DND-41 (cell line): Measurements from ENCODE around the gene SH2D4B.

ENCODE experiments used
- CTCF ChIP-seq: IDR thresholded peaks from 2 replicates; pipeline ENCODE4 v1.5.1; 2012; ENCODE audit warnings: borderline replicate concordance, low read length, moderate library complexity, mild to moderate bottlenecking; ENCODE audit not compliant: poor library complexity, severe bottlenecking; ENCODE audit errors: extremely low read depth
- EZH2 ChIP-seq: IDR thresholded peaks from 3 replicates; pipeline ENCODE4 v1.6.1; 2012; ENCODE audit warnings: borderline replicate concordance, low read depth, mild to moderate bottlenecking, moderate library complexity, low read length, inconsistent platforms; ENCODE audit not compliant: severe bottlenecking

DNA sequence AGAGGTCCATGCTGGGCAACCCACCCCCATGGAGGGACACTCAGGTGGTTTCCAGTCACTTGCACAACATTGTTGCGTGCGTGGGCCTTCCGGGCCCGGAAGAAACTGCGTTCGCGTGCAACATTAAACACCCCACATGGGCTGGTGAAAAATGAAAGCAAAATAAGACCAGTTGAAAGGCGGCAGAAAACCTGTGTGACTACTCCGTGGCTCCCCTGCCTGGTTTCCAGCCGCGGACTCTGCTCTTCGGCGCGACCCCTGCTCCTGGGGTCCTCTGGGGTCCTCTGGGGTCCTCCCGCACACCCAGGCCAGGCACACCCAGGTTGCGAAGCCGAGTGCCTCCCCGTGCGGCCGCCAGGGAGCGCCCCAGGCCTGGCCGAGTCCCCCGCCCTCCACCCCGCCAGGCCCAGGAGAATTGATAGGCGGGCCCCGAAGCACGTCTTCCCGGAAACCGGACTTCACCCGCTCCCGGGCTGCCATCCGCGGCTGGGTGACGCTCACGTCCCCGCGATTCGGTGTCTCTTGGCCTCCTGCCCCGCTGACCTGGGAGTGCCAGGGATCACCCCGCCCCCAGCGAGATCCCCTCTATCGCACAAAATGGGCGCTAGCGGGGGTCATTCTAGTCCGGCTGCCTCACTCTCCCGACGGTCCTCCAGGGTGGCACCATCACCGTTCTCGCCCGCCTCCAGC, 1.9 kb upstream of the SH2D4B start:
- TF ChIP-seq CTCF (no peak), EZH2 (no peak)
